OCI-LY1 (cell line): ENCODE data around the gene GNG7.

Experiments used
- EZH2 ChIP-seq: fragments of 200-600 bp; sonication (generic), shearing (Covaris generic); IDR thresholded peaks from 2 replicates; pipeline ENCODE4 v1.8.0; 2017; ENCODE audit warnings: borderline replicate concordance, mixed run types, mild to moderate bottlenecking, antibody characterized with exemption, low read length, moderate library complexity, mixed read lengths
- TF ChIP-seq, protein P1 (sequence below): fragments of 200-600 bp; sonication (generic), shearing (Covaris generic); IDR thresholded peaks from 2 replicates; pipeline ENCODE4 v1.5.1; 2017; ENCODE audit warnings: mild to moderate bottlenecking, antibody characterized with exemption, low read length, moderate library complexity, mixed read lengths

GRCh38 chr19:2475702-2476450 lies 226.6 kb downstream of the GNG7 start, which contains the start of gene GADD45B:
- TF ChIP-seq, protein P1, sequence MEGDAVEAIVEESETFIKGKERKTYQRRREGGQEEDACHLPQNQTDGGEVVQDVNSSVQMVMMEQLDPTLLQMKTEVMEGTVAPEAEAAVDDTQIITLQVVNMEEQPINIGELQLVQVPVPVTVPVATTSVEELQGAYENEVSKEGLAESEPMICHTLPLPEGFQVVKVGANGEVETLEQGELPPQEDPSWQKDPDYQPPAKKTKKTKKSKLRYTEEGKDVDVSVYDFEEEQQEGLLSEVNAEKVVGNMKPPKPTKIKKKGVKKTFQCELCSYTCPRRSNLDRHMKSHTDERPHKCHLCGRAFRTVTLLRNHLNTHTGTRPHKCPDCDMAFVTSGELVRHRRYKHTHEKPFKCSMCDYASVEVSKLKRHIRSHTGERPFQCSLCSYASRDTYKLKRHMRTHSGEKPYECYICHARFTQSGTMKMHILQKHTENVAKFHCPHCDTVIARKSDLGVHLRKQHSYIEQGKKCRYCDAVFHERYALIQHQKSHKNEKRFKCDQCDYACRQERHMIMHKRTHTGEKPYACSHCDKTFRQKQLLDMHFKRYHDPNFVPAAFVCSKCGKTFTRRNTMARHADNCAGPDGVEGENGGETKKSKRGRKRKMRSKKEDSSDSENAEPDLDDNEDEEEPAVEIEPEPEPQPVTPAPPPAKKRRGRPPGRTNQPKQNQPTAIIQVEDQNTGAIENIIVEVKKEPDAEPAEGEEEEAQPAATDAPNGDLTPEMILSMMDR, result no peak
- no peak for TF ChIP-seq EZH2
